Smooth muscle cell (in vitro differentiated cells): ENCODE data around the gene FOXN1. TPM values are rescaled to one million over a fixed set of nuclear protein-coding genes. Genes with fewer than 3 reads are reported as not detected.

Source experiments
- DNase-seq: peaks from one replicate; lab custom pipeline; 2025; ENCODE audit not compliant: unreplicated experiment; lab: John Stamatoyannopoulos, UW
- H2AFZ ChIP-seq: fragments of 200-600 bp; sonication (generic); 2 replicates; pipeline ENCODE4 v1.6.0; 2016; ENCODE audit warnings: antibody characterized with exemption, low read depth, mild to moderate bottlenecking
- H3F3A ChIP-seq: fragments of 200-600 bp; sonication (generic); 2 replicates; pipeline ENCODE4 v1.6.0; 2017; ENCODE audit warnings: antibody characterized with exemption, low read depth
- H3K27ac ChIP-seq: fragments of 200-600 bp; sonication (generic); 2 replicates; pipeline ENCODE4 v1.5.1; 2016; ENCODE audit warnings: low read depth, mild to moderate bottlenecking
- H3K27me3 ChIP-seq: fragments of 200-600 bp; sonication (generic); 2 replicates; pipeline ENCODE4 v1.6.1; 2016; ENCODE audit warnings: low read depth, mild to moderate bottlenecking
- H3K36me3 ChIP-seq: fragments of 200-600 bp; sonication (generic); 2 replicates; pipeline ENCODE4 v1.5.1; 2016; ENCODE audit warnings: low read depth
- H3K4me1 ChIP-seq: fragments of 200-600 bp; sonication (generic); 2 replicates; pipeline ENCODE4 v1.5.1; 2016; ENCODE audit warnings: low read depth
- H3K4me2 ChIP-seq: fragments of 200-600 bp; sonication (generic); 2 replicates; pipeline ENCODE4 v1.6.0; 2016; ENCODE audit warnings: mild to moderate bottlenecking
- H3K4me3 ChIP-seq: fragments of 200-600 bp; sonication (generic); 2 replicates; pipeline ENCODE4 v1.5.1; 2016; ENCODE audit warnings: mild to moderate bottlenecking
- H3K79me2 ChIP-seq: fragments of 200-600 bp; sonication (generic); 2 replicates; pipeline ENCODE4 v1.6.0; 2016; ENCODE audit warnings: low read depth, mild to moderate bottlenecking
- H3K9ac ChIP-seq: fragments of 200-600 bp; sonication (generic); 2 replicates; pipeline ENCODE4 v1.6.0; 2016; ENCODE audit warnings: low read depth
- H3K9me3 ChIP-seq: fragments of 200-600 bp; sonication (generic); replicated peaks from 2 replicates; pipeline ENCODE4 v1.5.1; 2016; ENCODE audit warnings: low read depth
- H4K20me1 ChIP-seq: fragments of 200-600 bp; sonication (generic); 2 replicates; pipeline ENCODE4 v1.6.0; 2016; ENCODE audit warnings: low read depth
- WGBS: methylation state at CpG from one replicate; pipeline ENCODE4 v1.1.7; 2016; ENCODE audit warnings: low lambda C conversion rate; 5-methylcytosine and 5-hydroxymethylcytosine counted together
- polyA plus RNA-seq: library from polyadenylated mRNA; unstranded; fragments of >200 nt; fragmentation: Nextera tagmentation; extraction: Ambion mirVana; gene quantifications from 2 replicates; pipeline ENCODE4 v1.2.1, GENCODE V29; 2016
- total RNA-seq: library from RNA; depleted of rRNA; stranded (reverse); fragments of >200 nt; gene quantifications from 2 replicates; pipeline ENCODE4 v1.2.3, GENCODE V29; 2014
- TF ChIP-seq, protein P1 (sequence below): fragments of 200-600 bp; sonication (generic); IDR thresholded peaks from 2 replicates; pipeline ENCODE4 v1.5.1; 2017; ENCODE audit warnings: borderline replicate concordance, mild to moderate bottlenecking, antibody characterized with exemption; ENCODE audit not compliant: insufficient read depth, poor library complexity, severe bottlenecking

Gene FOXN1
- total and polyA plus RNA-seq, 2 experiments from 2014 or later: 0.36 TPM; not detected in 1

DNA sequence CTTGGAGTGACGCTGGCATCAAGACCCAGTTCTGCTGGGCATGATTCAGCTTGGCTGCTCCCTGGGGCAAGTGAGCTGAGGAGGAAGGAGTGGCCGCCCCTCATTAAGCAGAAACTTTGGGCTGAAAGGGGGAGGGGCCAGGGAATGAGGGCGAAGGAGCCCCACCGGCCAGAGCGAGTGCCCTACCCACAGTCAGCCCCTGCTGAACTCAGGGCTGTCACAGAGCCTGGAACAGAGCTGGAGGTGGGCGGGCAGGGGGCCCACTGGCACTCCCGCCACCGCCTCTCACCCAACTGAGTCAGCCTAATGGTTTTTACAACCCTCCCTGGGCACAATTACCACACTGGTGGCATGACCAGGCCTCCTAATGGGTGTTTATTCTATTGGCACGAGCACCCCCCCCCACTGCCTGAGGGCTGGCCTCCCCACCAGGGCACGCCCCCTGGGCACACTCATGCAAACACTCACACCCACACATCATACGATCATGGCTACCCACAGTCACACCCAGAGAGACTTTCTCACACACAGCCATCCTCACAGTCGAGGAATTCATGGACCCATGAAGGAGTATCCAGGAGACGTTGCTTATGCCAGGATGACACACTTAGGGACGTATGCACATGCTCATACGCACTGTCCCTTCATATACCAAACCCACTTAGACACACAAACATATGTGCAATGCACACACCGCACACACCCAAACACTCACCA is 27.1 kb downstream of the FOXN1 start:
- DNase-seq: no peak
- Histone ChIP-seq H3K4me3 (no peak overlapping the region), H3K4me2 (no peak overlapping the region), H3K79me2 (no peaks in the 10 kb centered on the region), H3K27me3 (no peaks in the 10 kb centered on the region), H3K27ac (no peak overlapping the region), H3F3A (no peaks in the 10 kb centered on the region), H3K9me3 (no peaks in the 10 kb centered on the region), H3K36me3 (no peaks in the 10 kb centered on the region), H3K9ac (no peak overlapping the region), H4K20me1 (no peaks in the 10 kb centered on the region), H2AFZ (no peak overlapping the region), H3K4me1 (no peaks in the 10 kb centered on the region)
- TF ChIP-seq, protein P1, sequence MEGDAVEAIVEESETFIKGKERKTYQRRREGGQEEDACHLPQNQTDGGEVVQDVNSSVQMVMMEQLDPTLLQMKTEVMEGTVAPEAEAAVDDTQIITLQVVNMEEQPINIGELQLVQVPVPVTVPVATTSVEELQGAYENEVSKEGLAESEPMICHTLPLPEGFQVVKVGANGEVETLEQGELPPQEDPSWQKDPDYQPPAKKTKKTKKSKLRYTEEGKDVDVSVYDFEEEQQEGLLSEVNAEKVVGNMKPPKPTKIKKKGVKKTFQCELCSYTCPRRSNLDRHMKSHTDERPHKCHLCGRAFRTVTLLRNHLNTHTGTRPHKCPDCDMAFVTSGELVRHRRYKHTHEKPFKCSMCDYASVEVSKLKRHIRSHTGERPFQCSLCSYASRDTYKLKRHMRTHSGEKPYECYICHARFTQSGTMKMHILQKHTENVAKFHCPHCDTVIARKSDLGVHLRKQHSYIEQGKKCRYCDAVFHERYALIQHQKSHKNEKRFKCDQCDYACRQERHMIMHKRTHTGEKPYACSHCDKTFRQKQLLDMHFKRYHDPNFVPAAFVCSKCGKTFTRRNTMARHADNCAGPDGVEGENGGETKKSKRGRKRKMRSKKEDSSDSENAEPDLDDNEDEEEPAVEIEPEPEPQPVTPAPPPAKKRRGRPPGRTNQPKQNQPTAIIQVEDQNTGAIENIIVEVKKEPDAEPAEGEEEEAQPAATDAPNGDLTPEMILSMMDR: no peak
- WGBS: 80% methylated on average over 16 of the region's 16 CpGs

DNA sequence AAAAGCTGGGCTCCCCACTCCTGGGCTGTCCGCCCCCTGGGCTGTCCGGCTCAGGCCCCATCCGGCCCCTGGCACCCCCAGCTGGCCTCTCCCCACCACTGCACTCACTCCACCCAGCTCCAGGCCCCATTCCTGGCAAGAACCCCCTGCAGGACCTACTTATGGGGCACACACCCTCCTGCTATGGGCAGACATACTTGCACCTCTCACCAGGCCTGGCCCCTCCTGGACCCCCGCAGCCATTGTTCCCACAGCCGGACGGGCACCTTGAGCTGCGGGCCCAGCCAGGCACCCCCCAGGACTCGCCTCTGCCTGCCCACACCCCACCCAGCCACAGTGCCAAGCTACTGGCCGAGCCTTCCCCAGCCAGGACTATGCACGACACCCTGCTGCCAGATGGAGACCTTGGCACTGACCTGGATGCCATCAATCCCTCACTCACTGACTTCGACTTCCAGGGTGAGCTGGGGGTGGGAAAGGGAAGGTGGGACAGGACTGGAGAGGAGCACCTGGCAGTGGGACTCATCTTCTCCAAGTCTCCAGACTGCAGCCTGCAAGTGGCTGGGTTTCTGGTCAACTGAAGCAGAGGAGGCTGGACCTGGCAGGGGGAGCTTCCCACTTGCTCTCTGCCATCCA is 28.7 kb downstream of the FOXN1 start:
- Histone ChIP-seq H3K79me2 (no peaks in the 10 kb centered on the region), H3F3A (no peaks in the 10 kb centered on the region), H3K4me1 (no peaks in the 10 kb centered on the region), H3K27ac (no peak overlapping the region), H3K4me2 (no peak overlapping the region), H4K20me1 (no peaks in the 10 kb centered on the region), H3K9me3 (no peaks in the 10 kb centered on the region), H3K27me3 (no peaks in the 10 kb centered on the region), H3K9ac (no peak overlapping the region), H2AFZ (no peak overlapping the region), H3K4me3 (no peak overlapping the region), H3K36me3 (no peaks in the 10 kb centered on the region)
- WGBS: 91% methylated on average over 9 of the region's 11 CpGs
- TF ChIP-seq, protein P1: no peak
- no peak for DNase-seq

DNA sequence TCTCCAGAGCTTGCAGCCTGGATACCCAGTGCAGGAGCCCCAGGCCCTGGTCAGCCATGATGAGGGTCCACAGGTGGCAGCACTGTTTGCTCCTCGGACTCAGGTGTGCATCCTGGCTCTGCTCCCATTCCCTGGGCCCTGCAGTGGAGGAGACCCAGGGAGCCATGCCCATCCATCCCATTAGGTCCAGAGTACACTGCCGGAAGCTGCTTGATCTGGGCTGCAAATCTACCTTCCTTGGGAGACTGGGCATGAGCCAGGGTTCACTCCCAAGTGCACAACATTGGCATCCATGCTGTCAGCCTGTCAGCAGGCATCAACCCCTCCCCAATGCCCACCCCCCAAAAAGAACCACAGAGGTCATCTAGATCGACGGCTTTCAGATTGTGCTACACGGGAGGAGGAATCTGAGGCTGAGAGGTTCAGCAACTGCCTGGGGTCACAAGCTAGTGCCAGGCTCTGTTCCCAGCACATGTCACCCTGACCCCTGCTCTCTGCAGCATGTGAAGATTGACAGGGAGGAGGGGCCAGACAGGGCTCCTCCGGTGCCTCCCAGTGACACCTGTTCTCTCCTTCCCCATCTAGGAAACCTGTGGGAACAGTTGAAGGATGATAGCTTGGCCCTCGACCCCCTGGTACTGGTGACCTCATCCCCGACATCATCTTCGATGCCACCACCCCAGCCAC is 30.5 kb downstream of the FOXN1 start:
- no peak for DNase-seq
- no peaks in the 10 kb centered on the region for H3K79me2 ChIP-seq
- 82% methylated on average over 9 of the region's 9 CpGs for WGBS
- no peaks in the 10 kb centered on the region for H3K36me3 ChIP-seq
- H3K4me1 ChIP-seq: no peaks in the 10 kb centered on the region
- no peak overlapping the region for H3K27ac ChIP-seq
- H3K9me3 ChIP-seq: no peaks in the 10 kb centered on the region
- no peaks in the 10 kb centered on the region for H3K27me3 ChIP-seq
- H3K4me3 ChIP-seq: no peak overlapping the region
- no peak overlapping the region for H2AFZ ChIP-seq
- no peaks in the 10 kb centered on the region for H3F3A ChIP-seq
- H4K20me1 ChIP-seq: no peaks in the 10 kb centered on the region
- H3K9ac ChIP-seq: no peak overlapping the region
- TF ChIP-seq, protein P1: no peak
- no peak overlapping the region for H3K4me2 ChIP-seq
